IPS-15b (cell line): Measurements from ENCODE around the gene ZCCHC7.

Experiments
- H3K27me3 ChIP-seq: one replicate; pipeline ENCODE4 v1.6.1; 2013; ENCODE audit warnings: low read length; ENCODE audit not compliant: control insufficient read depth, insufficient read depth
- H3K36me3 ChIP-seq: one replicate; pipeline ENCODE4 v1.6.1; 2013; ENCODE audit warnings: low read length; ENCODE audit not compliant: control insufficient read depth, insufficient read depth
- H3K4me1 ChIP-seq: one replicate; pipeline ENCODE4 v1.6.1; 2013; ENCODE audit warnings: mild to moderate bottlenecking, low read length; ENCODE audit not compliant: control insufficient read depth, insufficient read depth
- H3K4me3 ChIP-seq: one replicate; pipeline ENCODE4 v1.5.1; 2013; ENCODE audit warnings: low read depth, low read length
- H3K9ac ChIP-seq: one replicate; pipeline ENCODE4 v1.6.1; 2013; ENCODE audit warnings: low read depth, mild to moderate bottlenecking, low read length
- H3K9me3 ChIP-seq: one replicate; pipeline ENCODE4 v1.6.1; 2013; ENCODE audit warnings: mild to moderate bottlenecking, low read length; ENCODE audit not compliant: control insufficient read depth, insufficient read depth

ZCCHC7 gene

GRCh38 chr9:37353791-37354190 lies 233.4 kb downstream of the ZCCHC7 start:
- Histone ChIP-seq H3K27me3 (no peaks in the 10 kb centered on the region), H3K4me1 (no peaks in the 10 kb centered on the region), H3K4me3 (no peak overlapping the region), H3K9ac (no peak overlapping the region), H3K9me3 (no peaks in the 10 kb centered on the region), H3K36me3 (no peaks in the 10 kb centered on the region)

DNA sequence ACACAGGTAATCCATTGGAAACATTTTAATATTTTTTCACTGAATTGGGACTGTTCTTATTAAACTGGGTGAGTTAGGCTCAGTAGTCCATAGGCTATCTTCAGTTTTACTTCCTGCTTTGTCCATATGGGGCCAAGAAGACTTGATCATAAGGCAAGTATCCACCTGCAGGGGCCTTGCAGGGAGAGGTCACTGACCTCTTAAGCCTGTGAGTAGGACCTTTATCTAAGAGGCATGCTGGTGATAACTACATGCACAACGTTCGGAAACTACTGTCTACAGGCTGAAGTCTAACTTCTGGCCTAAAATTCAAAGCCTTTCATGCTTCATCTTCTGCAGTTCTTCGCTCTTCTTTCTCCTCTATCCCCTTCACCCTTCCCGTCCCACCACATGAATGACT lies 242.1 kb downstream of the ZCCHC7 start:
- no peaks in the 10 kb centered on the region for H3K27me3 ChIP-seq
- H3K4me3 ChIP-seq, result no peak overlapping the region
- no peaks in the 10 kb centered on the region for H3K36me3 ChIP-seq
- H3K4me1 ChIP-seq, result no peaks in the 10 kb centered on the region
- no peak overlapping the region for H3K9ac ChIP-seq
- no peaks in the 10 kb centered on the region for H3K9me3 ChIP-seq

GRCh38 chr9:37363124-37363523 lies 242.8 kb downstream of the ZCCHC7 start:
- Histone ChIP-seq H3K27me3 (no peaks in the 10 kb centered on the region), H3K4me1 (no peaks in the 10 kb centered on the region), H3K9ac (no peak overlapping the region), H3K36me3 (no peaks in the 10 kb centered on the region), H3K4me3 (no peak overlapping the region), H3K9me3 (no peaks in the 10 kb centered on the region)

DNA sequence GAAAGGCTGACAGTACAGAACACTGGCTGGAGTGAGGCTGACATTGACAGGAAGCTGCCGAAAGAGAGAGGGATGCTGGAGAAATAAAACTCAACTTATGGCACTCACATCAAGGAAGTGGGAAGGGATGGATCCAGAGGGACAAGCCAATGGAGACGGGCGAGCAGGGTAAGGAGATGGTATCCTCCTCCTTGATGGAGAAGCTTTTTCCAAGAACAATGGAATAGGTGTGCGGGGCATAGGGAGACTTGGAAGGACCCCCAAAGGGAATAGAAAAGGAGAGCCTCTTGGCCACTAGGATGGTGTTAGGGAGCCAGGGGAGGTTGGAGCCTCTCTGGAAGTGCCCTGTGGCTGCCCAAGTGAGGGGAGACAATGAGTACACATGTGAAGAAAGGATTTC lies 243.8 kb downstream of the ZCCHC7 start:
- Histone ChIP-seq H3K36me3 (no peaks in the 10 kb centered on the region), H3K4me1 (no peaks in the 10 kb centered on the region), H3K9ac (no peak overlapping the region), H3K4me3 (no peak overlapping the region), H3K9me3 (no peaks in the 10 kb centered on the region), H3K27me3 (no peaks in the 10 kb centered on the region)

DNA sequence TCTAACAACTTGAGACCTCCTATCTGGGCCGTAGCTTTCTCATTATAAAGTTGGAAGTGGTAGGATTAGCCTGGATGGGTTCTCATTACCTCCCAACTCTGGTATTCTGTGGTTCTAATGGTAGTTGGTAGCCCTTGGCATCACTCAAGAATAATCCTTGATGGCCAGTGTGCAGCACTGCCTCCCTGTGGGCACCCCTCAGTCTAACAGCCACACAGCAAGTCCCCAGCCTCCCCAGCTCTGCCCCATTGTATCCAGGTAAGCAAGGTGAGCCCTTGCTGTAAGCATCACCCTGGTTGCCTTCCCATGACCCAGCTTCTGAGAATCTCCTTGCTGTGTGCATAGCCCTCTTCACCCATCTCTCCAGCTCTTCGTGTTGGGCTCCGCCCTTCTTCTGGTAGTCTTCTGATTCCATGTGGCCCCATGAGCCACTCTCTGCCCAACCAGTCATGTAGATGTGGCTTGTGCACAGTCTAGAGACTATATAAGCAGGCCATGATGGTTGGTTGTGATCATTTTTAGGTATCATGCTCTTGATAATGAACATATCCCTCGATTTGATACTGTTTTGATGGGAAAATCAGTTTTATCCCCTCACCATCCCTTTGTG lies 244.5 kb downstream of the ZCCHC7 start:
- H3K4me3 ChIP-seq, result no peak overlapping the region
- H3K4me1 ChIP-seq, result no peaks in the 10 kb centered on the region
- H3K9me3 ChIP-seq, result no peaks in the 10 kb centered on the region
- H3K36me3 ChIP-seq, result no peaks in the 10 kb centered on the region
- H3K27me3 ChIP-seq, result no peaks in the 10 kb centered on the region
- no peak overlapping the region for H3K9ac ChIP-seq

DNA sequence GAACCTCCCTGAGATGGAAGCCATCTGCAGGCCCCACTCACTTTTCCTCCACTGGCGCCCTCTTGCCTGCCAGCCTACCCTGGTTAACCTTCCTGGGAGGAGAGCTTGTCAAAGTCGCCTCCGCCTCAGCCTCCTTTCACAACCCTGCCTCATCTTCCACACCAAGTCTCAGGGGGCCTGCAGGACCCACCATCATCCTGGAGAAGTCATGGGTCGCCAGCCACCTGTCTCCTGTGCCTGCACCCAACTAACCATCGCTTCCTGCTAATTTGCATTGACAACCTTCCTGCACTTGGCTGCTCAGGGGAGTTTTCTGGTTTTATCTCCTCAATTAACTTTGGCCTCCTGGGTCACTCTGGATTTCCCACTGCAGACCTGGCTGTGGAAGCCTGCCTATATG lies 249.3 kb downstream of the ZCCHC7 start:
- Histone ChIP-seq H3K9me3 (no peaks in the 10 kb centered on the region), H3K36me3 (no peaks in the 10 kb centered on the region), H3K4me3 (no peak overlapping the region), H3K27me3 (no peaks in the 10 kb centered on the region), H3K9ac (no peak overlapping the region), H3K4me1 (no peaks in the 10 kb centered on the region)

- no peak overlapping the region for H3K9ac ChIP-seq
- no peaks in the 10 kb centered on the region for H3K9me3 ChIP-seq
- no peaks in the 10 kb centered on the region for H3K27me3 ChIP-seq
- H3K4me1 ChIP-seq, result no peaks in the 10 kb centered on the region
- no peaks in the 10 kb centered on the region for H3K36me3 ChIP-seq
- no peak overlapping the region for H3K4me3 ChIP-seq
Measured at GRCh38 chr9:37370282-37370681, 249.9 kb downstream of the ZCCHC7 start.

GRCh38 chr9:37370968-37371563 lies 250.7 kb downstream of the ZCCHC7 start:
- H3K36me3 ChIP-seq, result no peaks in the 10 kb centered on the region
- H3K9me3 ChIP-seq, result no peaks in the 10 kb centered on the region
- H3K4me1 ChIP-seq, result no peaks in the 10 kb centered on the region
- H3K9ac ChIP-seq, result no peak overlapping the region
- no peak overlapping the region for H3K4me3 ChIP-seq
- H3K27me3 ChIP-seq, result no peaks in the 10 kb centered on the region

DNA sequence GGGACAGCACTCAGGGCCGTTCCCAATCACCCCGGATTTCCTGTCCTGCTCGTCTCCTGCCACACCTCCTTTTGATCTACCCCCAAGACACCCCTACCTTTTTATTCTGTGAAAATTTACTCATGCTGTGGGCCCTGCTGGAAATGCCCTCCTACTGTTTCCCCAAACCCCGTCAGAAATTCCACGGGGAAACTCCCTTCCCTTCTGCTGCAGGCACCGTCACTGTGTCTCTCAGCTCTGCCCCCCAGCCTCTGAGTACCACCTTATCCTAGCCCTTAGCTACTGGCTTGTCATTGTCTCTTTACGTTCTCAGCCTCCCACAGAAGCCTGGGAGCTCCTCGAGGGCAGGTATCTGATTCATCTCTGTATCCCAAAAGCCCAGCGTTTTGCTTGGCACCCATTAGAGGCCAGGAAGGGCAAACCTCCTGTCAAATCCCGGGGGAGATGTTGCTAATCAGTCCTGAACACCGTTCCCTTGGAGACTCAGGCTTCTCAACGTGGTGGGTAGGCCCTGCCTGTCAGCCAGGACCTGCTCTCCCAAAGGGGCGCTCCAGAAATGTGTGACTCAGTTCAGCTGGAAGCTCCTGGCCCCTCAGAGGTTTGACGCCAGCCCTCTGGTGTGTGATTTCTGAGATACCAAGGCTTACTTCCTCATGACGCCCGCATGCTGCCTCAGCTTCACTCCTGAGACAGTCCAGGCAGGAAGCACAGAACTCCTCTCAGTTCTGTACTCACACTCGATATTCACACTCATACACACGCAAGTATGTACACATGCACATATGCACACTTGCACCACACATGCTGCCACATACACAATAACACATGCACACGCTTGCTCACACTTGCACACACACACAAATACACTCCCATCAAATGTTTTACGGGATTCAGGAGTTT lies 251.4 kb downstream of the ZCCHC7 start:
- Histone ChIP-seq H3K9ac (no peak overlapping the region), H3K4me1 (no peaks in the 10 kb centered on the region)

GRCh38 chr9:37372839-37373238 lies 252.5 kb downstream of the ZCCHC7 start:
- no peaks in the 10 kb centered on the region for H3K36me3 ChIP-seq
- H3K9ac ChIP-seq, result no peak overlapping the region
- no peaks in the 10 kb centered on the region for H3K4me1 ChIP-seq
- H3K4me3 ChIP-seq, result no peak overlapping the region
- no peaks in the 10 kb centered on the region for H3K27me3 ChIP-seq
- no peaks in the 10 kb centered on the region for H3K9me3 ChIP-seq

More for the DNA sequence above, 251.4 kb downstream of the ZCCHC7 start:
- Histone ChIP-seq H3K36me3 (no peaks in the 10 kb centered on the region), H3K27me3 (no peaks in the 10 kb centered on the region), H3K4me3 (no peak overlapping the region), H3K9me3 (no peaks in the 10 kb centered on the region)

GRCh38 chr9:37373621-37374020 lies 253.2 kb downstream of the ZCCHC7 start:
- H3K27me3 ChIP-seq, result no peaks in the 10 kb centered on the region
- H3K36me3 ChIP-seq, result no peaks in the 10 kb centered on the region
- H3K9me3 ChIP-seq, result no peaks in the 10 kb centered on the region
- H3K4me1 ChIP-seq, result no peaks in the 10 kb centered on the region
- no peak overlapping the region for H3K9ac ChIP-seq
- no peak overlapping the region for H3K4me3 ChIP-seq

DNA sequence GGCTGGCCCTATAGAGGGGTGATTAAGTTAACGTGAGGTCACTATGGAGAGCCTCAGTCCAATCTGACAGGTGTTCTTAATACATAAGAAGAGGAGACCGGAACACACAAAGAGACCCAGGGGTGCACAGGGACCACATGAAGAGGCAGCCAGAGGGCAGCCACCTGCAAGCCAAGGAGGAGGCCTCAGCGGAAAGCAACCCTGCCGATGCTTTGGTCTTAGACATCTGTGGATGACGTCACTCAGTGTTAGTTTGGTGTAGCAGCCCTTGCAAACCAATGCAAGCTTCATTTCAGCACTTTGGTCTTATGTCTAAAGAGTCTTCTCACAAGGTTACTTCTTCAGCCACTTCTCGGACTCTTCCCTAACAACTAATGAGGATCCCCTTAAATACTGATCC lies 254.5 kb downstream of the ZCCHC7 start:
- Histone ChIP-seq H3K27me3 (no peaks in the 10 kb centered on the region), H3K4me3 (no peak overlapping the region), H3K4me1 (no peaks in the 10 kb centered on the region), H3K36me3 (no peaks in the 10 kb centered on the region), H3K9ac (no peak overlapping the region), H3K9me3 (no peaks in the 10 kb centered on the region)
